Measurements from ENCODE around the gene SIAH1. TPM values are rescaled to one million over a fixed set of nuclear protein-coding genes. Genes with fewer than 3 reads are reported as not detected.

The SIAH1 gene
- total and polyA plus RNA-seq, 9 of the 15 experiments (the other 6 are each of a cell fraction or from before 2014, with no cell fraction given): 4.1 to 14.3 (median 12.5) TPM

DNA sequence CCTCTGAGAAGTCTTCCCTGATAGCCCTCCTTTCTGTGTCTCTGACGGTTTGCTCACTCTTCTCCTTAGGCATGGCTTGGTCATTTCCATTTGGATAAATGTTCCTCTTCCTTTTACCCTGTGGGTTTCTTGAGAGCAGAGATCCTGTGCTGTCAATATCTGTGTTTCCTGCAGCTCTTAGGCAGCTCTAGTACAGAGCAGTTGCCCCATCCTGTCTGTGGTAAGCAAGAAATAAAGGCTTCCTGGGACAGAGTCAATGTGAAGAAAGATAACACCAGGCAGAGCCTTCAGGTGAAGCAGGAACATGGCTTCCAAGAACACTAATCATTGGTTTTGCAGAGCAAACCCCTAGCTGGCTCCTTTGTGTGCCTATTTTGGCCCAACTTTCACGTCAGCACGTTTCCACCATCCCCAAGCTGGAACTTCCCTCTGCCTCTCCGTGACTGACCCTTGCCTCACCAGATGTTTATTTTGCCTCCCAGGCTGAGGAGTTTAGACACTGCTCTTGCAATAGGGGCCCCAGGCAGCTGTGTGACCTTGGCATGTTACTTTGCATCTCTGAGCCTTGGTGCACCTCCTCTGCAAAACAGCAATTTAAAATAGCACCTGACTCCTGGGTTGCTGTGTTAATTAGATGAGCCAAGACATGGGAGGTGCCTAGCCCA lies 49.6 kb upstream of the SIAH1 start:
- in situ Hi-C loops (cut with MboI): no loop called here
- no peak overlapping the region for H3K4me2 ChIP-seq (ENCODE audit: insufficient read depth, low read length)
- H3K79me2 ChIP-seq (ENCODE audit: control insufficient read depth, insufficient read depth, low read length): no peaks in the 10 kb centered on the region
- H3K9ac ChIP-seq (ENCODE audit: insufficient read depth in 1 of 2, low read depth in 2 of 2, low read length in 2 of 2): no peak overlapping the region
- no TSS peak for BruUV-seq (replicated peaks)
- ChIA-PET CTCF (ENCODE audit: low intra/inter-chr PET ratio) (interaction anchor here (2.4 kb wide), 1 partner anchor 81 kb away, joined by 14 read pairs; no protein-coding TSS in a partner anchor), POLR2A (interaction anchor here (0.8 to 3.1 kb wide), 3 partner anchors 10 to 205 kb away, joined by 3 to 9 read pairs (median 5); no protein-coding TSS in a partner anchor)
- no peaks in the 10 kb centered on the region for H3K4me1 ChIP-seq (replicated peaks in 1 of 2; ENCODE audit: control insufficient read depth in 2 of 2, insufficient read depth in 2 of 2, low read length in 2 of 2)
- peaks cover 13 to 32% of the 10 kb centered on the region in 2 experiments; a peak in 4 of 5 replicates for H3K27me3 ChIP-seq (ENCODE audit: control insufficient read depth in 2 of 2, insufficient read depth in 2 of 2, low read length in 2 of 2)
- FAIRE-seq (no peak), ATAC-seq (no peak; the same call in 1 of the 3 replicates), DNase-seq (ENCODE audit: extremely low read depth in 1 of 4, low spot score in 3 of 4) (no peak)
- H4K20me1 ChIP-seq (replicated peaks; ENCODE audit: control insufficient read depth, insufficient read depth, low read length): no peaks in the 10 kb centered on the region
- no peak for TF ChIP-seq ZNF707 (CRISPR knock-in tag; conservative IDR thresholded peaks at IDR 0.05)
- TF ChIP-seq ZFP36 (IDR thresholded peaks at IDR 0.05; ENCODE audit: low read depth, low read length, partially characterized antibody): peak; percentile 37
- no peak overlapping the region for H3K4me3 ChIP-seq
- H3K27ac ChIP-seq (ENCODE audit: extremely low read depth, low read depth, low read length): no peak overlapping the region
- 0% methylated on average over 4 of the region's 4 CpGs for WGBS (ENCODE audit: insufficient coverage, low coverage, missing lambda C conversion rate)
- no peaks in the 10 kb centered on the region for H3K36me3 ChIP-seq (ENCODE audit: control insufficient read depth, insufficient read depth, low read length)
- no peaks in the 10 kb centered on the region for H3K9me1 ChIP-seq (ENCODE audit: control insufficient read depth, insufficient read depth, low read length)
- H2AFZ ChIP-seq (ENCODE audit: low read depth, low read length): no peak overlapping the region
- no peaks in the 10 kb centered on the region for H3K9me3 ChIP-seq (replicated peaks; ENCODE audit: control insufficient read depth, insufficient read depth, low read depth, low read length)
- intact Hi-C loops (cut with micrococcal nuclease): loop anchor here (5.0 to 10.0 kb wide), 2 partner anchors 82 to 200 kb away; no protein-coding TSS in a partner anchor

DNA sequence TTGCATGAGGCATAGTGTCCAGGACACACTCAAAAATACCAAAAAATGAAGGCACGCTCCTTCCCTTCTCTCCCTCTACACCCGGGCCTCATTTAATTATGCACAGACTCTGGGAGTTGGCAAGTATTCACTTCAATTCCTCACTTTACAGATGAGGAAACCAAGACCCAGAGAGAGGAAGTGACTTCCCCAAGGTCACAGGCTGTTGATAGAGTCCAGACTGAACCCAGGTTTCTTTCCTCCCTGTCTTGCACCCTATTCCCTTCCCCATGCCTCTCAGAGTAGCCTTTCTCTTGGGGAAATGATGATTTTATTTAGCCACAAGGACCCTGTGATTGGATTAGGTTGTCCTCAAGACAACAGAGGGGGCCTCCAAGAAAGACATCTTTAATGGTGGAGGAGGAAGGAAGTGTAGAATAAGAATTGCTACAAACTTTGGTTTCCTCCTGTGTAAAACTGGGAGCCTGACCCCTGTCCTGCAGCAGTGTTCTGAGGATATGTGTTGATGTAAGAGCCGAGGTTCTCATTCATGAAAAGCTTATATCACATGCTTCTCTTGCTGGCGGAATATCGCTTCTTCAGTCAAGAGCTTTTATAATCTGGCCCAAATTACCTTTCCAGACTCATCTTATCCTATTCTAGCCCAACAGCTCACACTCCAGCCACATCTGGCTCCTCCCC lies 48.8 kb upstream of the SIAH1 start:
- Histone ChIP-seq H3K27ac (ENCODE audit: extremely low read depth, low read depth, low read length) (no peak overlapping the region), H3K9ac (ENCODE audit: insufficient read depth in 1 of 2, low read depth in 2 of 2, low read length in 2 of 2) (no peak overlapping the region), H3K9me3 (replicated peaks; ENCODE audit: control insufficient read depth, insufficient read depth, low read depth, low read length) (no peaks in the 10 kb centered on the region), H3K36me3 (ENCODE audit: control insufficient read depth, insufficient read depth, low read length) (no peaks in the 10 kb centered on the region), H2AFZ (ENCODE audit: low read depth, low read length) (no peak overlapping the region), H3K27me3 (ENCODE audit: control insufficient read depth in 2 of 2, insufficient read depth in 2 of 2, low read length in 2 of 2) (peaks cover 13 to 32% of the 10 kb centered on the region in 2 experiments; a peak in 4 of 5 replicates), H3K9me1 (ENCODE audit: control insufficient read depth, insufficient read depth, low read length) (no peaks in the 10 kb centered on the region), H3K79me2 (ENCODE audit: control insufficient read depth, insufficient read depth, low read length) (no peaks in the 10 kb centered on the region), H3K4me3 (no peak overlapping the region), H4K20me1 (replicated peaks; ENCODE audit: control insufficient read depth, insufficient read depth, low read length) (no peaks in the 10 kb centered on the region), H3K4me2 (ENCODE audit: insufficient read depth, low read length) (no peak overlapping the region), H3K4me1 (replicated peaks in 1 of 2; ENCODE audit: control insufficient read depth in 2 of 2, insufficient read depth in 2 of 2, low read length in 2 of 2) (no peaks in the 10 kb centered on the region)
- no peak for DNase-seq (ENCODE audit: extremely low read depth in 1 of 4, low spot score in 3 of 4)
- FAIRE-seq: no peak
- BruUV-seq (replicated peaks): no TSS peak
- intact Hi-C loops (cut with micrococcal nuclease): loop anchor here (10.0 kb wide), 1 partner anchor 199 kb away; no protein-coding TSS in a partner anchor
- WGBS (ENCODE audit: insufficient coverage, low coverage, missing lambda C conversion rate): 8% methylated on average over 4 of the region's 5 CpGs
- no peak; the same call in 2 of the 3 replicates for ATAC-seq
- POLR2A ChIA-PET: interaction anchor here (0.6 to 3.1 kb wide), 3 partner anchors 11 to 68 kb away, joined by 3 to 9 read pairs (median 5); no protein-coding TSS in a partner anchor
- in situ Hi-C loops (cut with MboI): no loop called here
- CTCF ChIA-PET (ENCODE audit: low intra/inter-chr PET ratio): interaction anchor here (2.4 kb wide), 1 partner anchor 80 kb away, joined by 14 read pairs; no protein-coding TSS in a partner anchor
- TF ChIP-seq RBM15 (IDR thresholded peaks at IDR 0.05; ENCODE audit: insufficient read depth, low read length): no peak
- TF ChIP-seq SPI1 (IDR thresholded peaks at IDR 0.05; ENCODE audit: borderline replicate concordance, low read depth, low read length): peak; percentile 60; the same call in 1 of the 2 replicates

All from K562 (cell line).